ENCODE data around the gene CCDC146.

Gene CCDC146

GRCh38 chr7:77313085-77313484 lies 190.7 kb downstream of the CCDC146 start:
- TF ChIP-seq GATA1 (IDR thresholded peaks at IDR 0.05; ENCODE audit: low read depth, low read length) (no peak), POLR2A (IDR thresholded peaks at IDR 0.05; ENCODE audit: low read length) (no peak)
- no peak for DNase-seq

GRCh38 chr7:77313876-77314480 lies 191.6 kb downstream of the CCDC146 start:
- DNase-seq, result no peak
- TF ChIP-seq POLR2A (IDR thresholded peaks at IDR 0.05; ENCODE audit: low read length) (no peak), GATA1 (IDR thresholded peaks at IDR 0.05; ENCODE audit: low read depth, low read length) (no peak)

DNA sequence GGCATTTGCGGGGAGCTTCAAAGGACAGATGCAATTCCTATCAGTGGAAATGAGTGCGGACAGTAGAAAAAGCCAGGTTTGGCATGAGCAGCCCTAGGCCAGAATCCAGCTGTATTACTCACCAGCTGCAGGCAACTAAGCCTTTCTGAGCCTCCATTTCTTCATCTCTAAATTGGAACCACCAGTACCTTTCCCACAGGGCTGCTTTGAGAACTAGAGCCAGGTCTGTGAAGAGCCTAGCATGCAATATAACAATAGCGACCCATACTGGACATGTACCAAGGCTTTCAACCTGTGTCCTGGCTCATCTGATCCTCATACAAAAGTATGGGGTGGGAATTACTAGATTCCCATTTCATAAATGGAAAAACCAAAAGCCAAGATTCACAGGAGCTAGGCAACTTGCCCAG lies 192.8 kb downstream of the CCDC146 start:
- no peak for DNase-seq
- TF ChIP-seq GATA1 (IDR thresholded peaks at IDR 0.05; ENCODE audit: low read depth, low read length), result no peak
- no peak for TF ChIP-seq POLR2A (IDR thresholded peaks at IDR 0.05; ENCODE audit: low read length)

GRCh38 chr7:77316219-77316978 lies 194.0 kb downstream of the CCDC146 start:
- DNase-seq, result no peak
- TF ChIP-seq POLR2A (IDR thresholded peaks at IDR 0.05; ENCODE audit: low read length) (no peak), GATA1 (IDR thresholded peaks at IDR 0.05; ENCODE audit: low read depth, low read length) (no peak)

- no peak for DNase-seq
- TF ChIP-seq GATA1 (IDR thresholded peaks at IDR 0.05; ENCODE audit: low read depth, low read length) (no peak), POLR2A (IDR thresholded peaks at IDR 0.05; ENCODE audit: low read length) (no peak)
Measured at GRCh38 chr7:77318019-77318418, 195.6 kb downstream of the CCDC146 start.

DNA sequence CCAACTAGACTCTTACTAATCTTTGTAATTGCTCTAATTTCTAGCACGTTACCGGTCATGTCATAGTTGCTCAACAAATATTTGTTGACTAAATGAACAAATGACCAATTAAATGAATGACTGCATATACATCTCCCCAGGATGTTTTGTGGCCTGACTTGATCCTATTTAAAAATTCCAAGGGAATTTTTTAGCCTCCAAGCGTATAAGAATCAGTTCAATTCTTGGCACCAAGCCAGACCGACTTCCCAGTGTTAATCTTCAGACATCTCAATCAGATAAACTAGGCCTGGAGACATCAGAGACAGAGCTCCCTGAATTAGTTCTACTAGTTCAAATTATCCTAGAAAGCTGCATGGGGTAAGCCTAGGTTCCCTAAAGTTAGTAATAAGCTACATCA lies 197.7 kb downstream of the CCDC146 start:
- no peak for DNase-seq
- no peak for TF ChIP-seq GATA1 (IDR thresholded peaks at IDR 0.05; ENCODE audit: low read depth, low read length)
- TF ChIP-seq POLR2A (IDR thresholded peaks at IDR 0.05; ENCODE audit: low read length), result no peak

DNA sequence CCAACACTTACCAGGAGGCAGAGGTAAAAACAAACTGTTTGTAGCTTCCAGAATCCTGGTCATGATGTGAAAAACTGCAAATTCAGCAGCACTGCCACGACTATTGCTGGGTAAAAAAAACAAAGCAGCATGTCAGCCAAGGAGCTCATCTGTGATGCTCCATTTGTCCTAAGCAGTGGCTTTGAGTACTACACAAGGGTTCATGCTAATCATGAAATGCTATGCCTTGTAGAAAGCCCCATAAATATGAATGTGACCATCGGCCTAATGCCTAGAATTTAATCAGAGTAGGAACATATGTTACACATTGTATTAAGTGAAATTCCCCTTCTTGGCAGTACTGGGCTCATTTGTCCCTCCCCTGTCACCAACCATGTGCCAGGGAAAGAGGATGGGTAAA lies 198.3 kb downstream of the CCDC146 start:
- no peak for DNase-seq
- TF ChIP-seq POLR2A (IDR thresholded peaks at IDR 0.05; ENCODE audit: low read length), result no peak
- TF ChIP-seq GATA1 (IDR thresholded peaks at IDR 0.05; ENCODE audit: low read depth, low read length), result no peak

GRCh38 chr7:77321300-77321699 lies 198.9 kb downstream of the CCDC146 start:
- DNase-seq, result no peak
- no peak for TF ChIP-seq GATA1 (IDR thresholded peaks at IDR 0.05; ENCODE audit: low read depth, low read length)
- no peak for TF ChIP-seq POLR2A (IDR thresholded peaks at IDR 0.05; ENCODE audit: low read length)

DNA sequence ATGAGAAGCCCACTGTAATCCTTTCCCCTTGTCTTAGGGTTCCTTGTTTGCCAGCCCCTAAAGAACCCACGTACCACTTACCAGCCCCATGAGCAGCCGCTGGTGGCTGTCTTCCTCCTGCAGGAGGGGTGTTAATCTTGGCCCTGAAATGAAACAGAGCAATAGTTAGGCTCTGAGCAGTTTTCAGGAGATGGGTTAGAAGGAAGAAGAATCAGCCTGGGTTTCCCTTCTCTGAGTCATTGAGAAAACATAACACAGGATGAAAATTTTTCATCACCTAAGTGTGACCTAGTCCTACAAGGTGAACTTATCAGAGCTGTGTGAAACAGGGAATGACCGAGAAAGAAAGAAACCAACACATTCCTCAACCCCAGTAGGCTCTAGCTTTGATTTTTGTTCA lies 203.7 kb downstream of the CCDC146 start:
- no peak for TF ChIP-seq GATA1 (IDR thresholded peaks at IDR 0.05; ENCODE audit: low read depth, low read length)
- TF ChIP-seq POLR2A (IDR thresholded peaks at IDR 0.05; ENCODE audit: low read length), result no peak
- no peak for DNase-seq

DNA sequence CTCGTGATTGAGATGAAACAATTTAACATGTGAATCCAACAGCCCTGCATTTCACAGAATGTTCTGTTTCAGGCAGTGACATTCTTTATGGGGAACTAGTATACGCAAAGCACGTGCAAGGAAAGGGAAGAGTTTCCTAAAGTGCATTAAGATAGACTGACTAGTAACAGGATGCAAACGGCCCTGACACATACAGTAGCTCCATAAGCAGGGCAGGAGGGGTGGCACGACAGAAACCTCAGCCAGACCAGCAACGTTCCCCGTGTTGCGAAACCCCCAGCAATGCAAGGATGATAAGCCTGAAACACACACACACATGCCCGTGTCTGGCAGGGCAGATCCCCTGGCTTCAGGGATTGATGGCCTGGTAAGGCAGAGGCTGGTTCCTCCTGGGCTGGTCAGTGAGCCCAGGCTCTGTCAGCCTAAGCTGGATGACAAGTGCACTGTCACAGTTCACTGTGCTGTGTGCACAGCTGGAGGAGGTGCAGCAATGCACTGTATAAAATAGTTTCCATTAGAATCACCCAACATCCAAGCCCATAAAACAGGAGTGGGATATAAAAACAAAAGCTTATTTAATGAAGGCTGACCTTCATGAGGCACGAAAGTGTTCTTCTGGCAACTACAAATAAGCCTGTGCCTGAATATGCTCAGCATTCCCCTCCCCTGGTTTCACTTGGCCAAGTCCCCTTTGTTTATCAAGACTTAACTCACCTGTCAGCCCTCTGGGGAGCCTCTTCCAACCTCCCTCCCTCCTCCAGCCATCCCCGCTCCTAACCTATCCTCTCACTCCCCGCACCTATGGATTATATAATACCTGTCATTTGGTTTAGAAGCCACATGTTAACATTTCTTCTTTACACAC lies 204.9 kb downstream of the CCDC146 start:
- DNase-seq, result peak; percentile 49 to 53
- TF ChIP-seq GATA1 (IDR thresholded peaks at IDR 0.05; ENCODE audit: low read depth, low read length), result no peak
- no peak for TF ChIP-seq POLR2A (IDR thresholded peaks at IDR 0.05; ENCODE audit: low read length)

DNA sequence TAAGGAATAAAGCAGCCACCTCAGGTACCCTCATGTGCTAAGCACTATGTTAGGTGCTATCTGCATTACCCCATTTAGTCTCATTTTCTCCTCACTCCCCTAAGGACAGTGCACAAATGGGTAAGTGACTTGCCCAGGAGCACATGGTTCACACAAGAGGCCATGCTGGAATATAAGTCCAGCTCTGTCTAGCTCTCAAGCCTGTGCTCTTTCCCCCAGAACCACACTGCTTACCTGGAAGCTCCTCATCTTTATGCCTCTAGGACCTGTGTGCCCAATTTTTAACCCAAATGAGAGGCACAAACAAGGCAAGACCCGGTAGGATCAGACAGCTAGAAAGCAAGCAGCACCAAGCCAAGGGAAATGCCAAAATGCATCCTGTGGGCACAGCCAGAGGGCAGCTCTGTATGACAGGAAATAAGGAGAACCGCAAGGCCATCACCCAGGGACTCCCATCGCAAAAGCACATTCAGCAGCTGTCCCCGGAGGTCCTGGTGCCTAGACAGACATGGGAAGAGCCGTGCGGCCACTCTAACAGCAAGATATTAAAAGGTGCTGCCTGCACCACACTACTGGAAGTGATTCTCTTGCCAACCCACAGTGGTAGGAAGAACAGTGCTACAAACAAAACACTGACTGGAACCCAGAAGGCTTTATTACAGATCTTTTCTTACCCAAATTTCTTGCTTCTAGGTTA lies 205.7 kb downstream of the CCDC146 start:
- TF ChIP-seq POLR2A (IDR thresholded peaks at IDR 0.05; ENCODE audit: low read length) (no peak), GATA1 (IDR thresholded peaks at IDR 0.05; ENCODE audit: low read depth, low read length) (no peak)
- no peak for DNase-seq

GRCh38 chr7:77328669-77329068 lies 206.3 kb downstream of the CCDC146 start:
- no peak for DNase-seq
- TF ChIP-seq POLR2A (IDR thresholded peaks at IDR 0.05; ENCODE audit: low read length) (no peak), GATA1 (IDR thresholded peaks at IDR 0.05; ENCODE audit: low read depth, low read length) (no peak)

- TF ChIP-seq GATA1 (IDR thresholded peaks at IDR 0.05; ENCODE audit: low read depth, low read length) (no peak), POLR2A (IDR thresholded peaks at IDR 0.05; ENCODE audit: low read length) (no peak)
- DNase-seq, result no peak
Measured at GRCh38 chr7:77329466-77330168, 207.2 kb downstream of the CCDC146 start.

Data from erythroblast (primary cell).